Measurements from ENCODE around the gene DNPEP. TPM values are rescaled to one million over a fixed set of nuclear protein-coding genes. Genes with fewer than 3 reads are reported as not detected.

The DNPEP gene
- total and polyA plus RNA-seq, 2 of the 4 experiments (the other 2 are of a cell fraction), result 74.2 to 89.4 TPM

- Histone ChIP-seq H4K91ac (ENCODE audit: insufficient read depth, low read depth, low read length) (no peak overlapping the region), H3K9me3 (ENCODE audit: control insufficient read depth, insufficient read depth, low read length) (no peaks in the 10 kb centered on the region), H3K79me1 (ENCODE audit: low read depth in 1 of 2, low read length in 2 of 2) (no peaks in the 10 kb centered on the region), H3K23ac (ENCODE audit: low read depth, low read length) (no peak overlapping the region), H2AK5ac (ENCODE audit: low read depth, low read length) (no peak overlapping the region), H3K9me1 (ENCODE audit: insufficient read depth, low read length) (peaks cover 9% of the 10 kb centered on the region), H3K4me1 (ENCODE audit: control insufficient read depth, insufficient read depth, low read length) (peaks cover 11% of the 10 kb centered on the region), H4K8ac (ENCODE audit: low read depth in 2 of 2, low read length in 2 of 2) (no peak overlapping the region), H2BK120ac (ENCODE audit: low read depth, low read length) (no peak overlapping the region), H3K18ac (ENCODE audit: low read depth, low read length) (no peak overlapping the region), H3K9ac (ENCODE audit: low read depth, low read length) (no peak overlapping the region), H3K27me3 (ENCODE audit: control insufficient read depth, insufficient read depth, low read length) (peaks cover 4% of the 10 kb centered on the region; the same call in 1 of the 2 replicates), H3K27ac (ENCODE audit: insufficient read depth, low read length) (no peak overlapping the region), H3K56ac (ENCODE audit: extremely low read depth, insufficient read depth, low read length) (no peak overlapping the region), H3K4me3 (ENCODE audit: insufficient read depth, low read depth, low read length) (no peak overlapping the region), H3K4me2 (ENCODE audit: low read depth, low read length) (no peak overlapping the region), H2AFZ (replicated peaks; ENCODE audit: low read length, poor library complexity) (no peak overlapping the region), H3K14ac (replicated peaks; ENCODE audit: low read depth, low read length) (no peak overlapping the region), H4K20me1 (ENCODE audit: insufficient read depth, low read length) (peaks cover 3% of the 10 kb centered on the region; the same call in 1 of the 2 replicates), H2AK9ac (replicated peaks; ENCODE audit: low read depth, low read length, poor library complexity) (no peak overlapping the region), H2BK20ac (ENCODE audit: low read depth, low read length) (no peak overlapping the region), H3K36me3 (ENCODE audit: control insufficient read depth, insufficient read depth, low read length) (no peaks in the 10 kb centered on the region), H2BK5ac (ENCODE audit: low read depth, low read length, poor library complexity, severe bottlenecking) (no peak overlapping the region), H2BK15ac (ENCODE audit: low read depth, low read length) (no peak overlapping the region), H4K5ac (ENCODE audit: low read depth, low read length) (no peak overlapping the region), H3K4ac (ENCODE audit: low read depth, low read length) (no peak overlapping the region)
- ATAC-seq (ENCODE audit: low read depth), result no peak
- TF ChIP-seq NFE2L2 (IDR thresholded peaks at IDR 0.05; ENCODE audit: low read depth, low read length), result no peak
- TF ChIP-seq, protein P1, sequence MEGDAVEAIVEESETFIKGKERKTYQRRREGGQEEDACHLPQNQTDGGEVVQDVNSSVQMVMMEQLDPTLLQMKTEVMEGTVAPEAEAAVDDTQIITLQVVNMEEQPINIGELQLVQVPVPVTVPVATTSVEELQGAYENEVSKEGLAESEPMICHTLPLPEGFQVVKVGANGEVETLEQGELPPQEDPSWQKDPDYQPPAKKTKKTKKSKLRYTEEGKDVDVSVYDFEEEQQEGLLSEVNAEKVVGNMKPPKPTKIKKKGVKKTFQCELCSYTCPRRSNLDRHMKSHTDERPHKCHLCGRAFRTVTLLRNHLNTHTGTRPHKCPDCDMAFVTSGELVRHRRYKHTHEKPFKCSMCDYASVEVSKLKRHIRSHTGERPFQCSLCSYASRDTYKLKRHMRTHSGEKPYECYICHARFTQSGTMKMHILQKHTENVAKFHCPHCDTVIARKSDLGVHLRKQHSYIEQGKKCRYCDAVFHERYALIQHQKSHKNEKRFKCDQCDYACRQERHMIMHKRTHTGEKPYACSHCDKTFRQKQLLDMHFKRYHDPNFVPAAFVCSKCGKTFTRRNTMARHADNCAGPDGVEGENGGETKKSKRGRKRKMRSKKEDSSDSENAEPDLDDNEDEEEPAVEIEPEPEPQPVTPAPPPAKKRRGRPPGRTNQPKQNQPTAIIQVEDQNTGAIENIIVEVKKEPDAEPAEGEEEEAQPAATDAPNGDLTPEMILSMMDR (conservative IDR thresholded peaks at IDR 0.05; ENCODE audit: low read depth, low read length), result no peak
- no peak for TF ChIP-seq RCOR1 (IDR thresholded peaks at IDR 0.05; ENCODE audit: insufficient replicate concordance, low read length)
- no peak for TF ChIP-seq RAD21 (IDR thresholded peaks at IDR 0.05; ENCODE audit: low read length)
- TF ChIP-seq CEBPB (IDR thresholded peaks at IDR 0.05; ENCODE audit: low read depth, low read length), result no peak
- ChIA-PET POLR2A (ENCODE audit: unreplicated experiment) (no interaction called here), CTCF (interaction anchor here (0.6 to 1.6 kb wide), 4 partner anchors 11 to 126 kb away, joined by 3 to 5 read pairs (median 4); no protein-coding TSS in a partner anchor)
- no peak for DNase-seq
- WGBS, 2 experiments (ENCODE audit: extremely low coverage in 2 of 2, insufficient read length in 1 of 2), result 87% methylated on average over 3 of the region's 8 CpGs; no CpG with 5 or more reads in 1 of the 2 experiments
- BruUV-seq (replicated peaks), result no TSS peak
- dilution Hi-C loops (cut with HindIII; ENCODE audit: low sequenced_read_pairs, unreplicated experiment), result no loop called here
- in situ Hi-C loops (cut with MboI; ENCODE audit: low sequenced_read_pairs), result no loop called here
- intact Hi-C loops (cut with micrococcal nuclease), result no loop called here
Observed at GRCh38 chr2:219422952-219423534, 35.3 kb upstream of the DNPEP start.

Data from IMR-90 (cell line).